ENCODE measurements around the gene KRT8.
"Not testable (repeated sequence)": the region's sequence is repeated elsewhere in the genome, so short reads cannot be mapped to it uniquely, and the experiment has no call there.

The KRT8 gene

DNA sequence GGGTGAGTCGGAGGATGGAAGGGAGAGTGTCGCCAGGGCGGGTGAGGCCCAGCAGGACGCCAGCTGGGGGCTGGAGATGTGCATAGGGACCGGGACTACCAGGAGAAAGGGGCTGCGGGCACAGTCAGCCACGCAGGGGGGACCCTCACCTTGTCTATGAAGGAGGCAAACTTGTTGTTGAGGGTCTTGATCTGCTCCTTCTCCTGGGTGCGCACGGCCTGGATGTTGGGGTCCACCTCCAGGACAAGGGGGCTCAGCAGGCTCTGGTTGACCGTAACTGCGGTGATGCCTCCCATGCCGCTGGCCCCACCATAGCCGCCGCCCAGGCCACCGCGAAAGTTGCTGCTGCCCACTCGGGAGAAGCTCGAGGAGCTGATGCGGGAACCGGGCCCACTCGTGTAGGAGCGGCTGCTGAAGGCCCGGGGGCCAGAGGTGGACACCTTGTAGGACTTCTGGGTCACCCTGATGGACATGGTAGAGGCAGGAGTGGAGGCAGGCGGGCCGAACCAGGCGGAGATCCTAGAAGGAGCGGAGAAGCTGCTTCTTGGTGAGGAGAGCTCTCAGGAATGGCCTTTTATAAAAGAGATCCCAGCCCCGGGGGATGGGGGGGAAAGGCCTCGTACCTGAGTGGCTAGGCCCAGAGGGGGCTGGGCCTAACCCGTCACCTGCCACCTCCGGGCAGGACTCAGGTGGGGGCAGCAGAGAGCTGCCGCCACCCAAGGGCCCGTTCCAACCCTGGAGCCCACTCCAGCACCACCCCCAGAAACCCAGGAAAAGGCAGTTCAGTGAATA, at the start of gene KRT8:
TSS of gene KRT8 (minus strand) at position 568 of the 792 bp plus-strand sequence. CDS start at position 473, 95 bp downstream.
- DNase-seq (ENCODE audit: low spot score): not testable (repeated sequence)

DNA sequence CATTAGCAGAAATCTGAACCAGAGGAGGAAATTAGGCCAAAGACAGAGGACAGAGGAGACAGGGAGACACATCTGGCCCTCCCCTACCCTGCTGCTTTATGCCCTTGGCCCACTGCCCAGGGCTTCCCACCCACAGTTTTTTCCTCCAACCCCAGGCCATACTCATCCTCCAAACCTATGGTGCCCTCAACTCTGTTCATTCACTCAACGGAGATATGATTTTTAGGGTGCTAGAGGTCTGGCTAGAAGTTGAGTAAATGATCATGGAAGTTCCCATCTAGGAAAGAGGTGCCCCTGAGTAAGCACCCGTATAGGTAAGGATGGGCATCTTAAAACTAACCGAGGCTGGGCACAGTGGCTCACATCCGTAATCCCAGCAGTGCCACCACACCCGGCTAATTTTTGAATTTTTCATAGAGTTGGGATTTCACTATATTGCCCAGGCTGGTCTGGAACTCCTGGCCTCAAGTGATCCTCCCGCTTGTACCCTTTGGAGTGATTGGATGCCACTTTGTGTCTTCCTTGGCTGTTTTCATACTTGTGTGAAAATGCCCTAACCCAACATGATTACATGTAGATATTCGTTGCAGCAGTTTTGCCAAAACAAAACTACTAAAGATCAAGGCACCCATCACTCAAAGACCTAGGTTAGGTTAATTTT, 48.4 kb upstream of the KRT8 start:
- DNase-seq (ENCODE audit: low spot score): no peak
- TF ChIP-seq, protein P1, sequence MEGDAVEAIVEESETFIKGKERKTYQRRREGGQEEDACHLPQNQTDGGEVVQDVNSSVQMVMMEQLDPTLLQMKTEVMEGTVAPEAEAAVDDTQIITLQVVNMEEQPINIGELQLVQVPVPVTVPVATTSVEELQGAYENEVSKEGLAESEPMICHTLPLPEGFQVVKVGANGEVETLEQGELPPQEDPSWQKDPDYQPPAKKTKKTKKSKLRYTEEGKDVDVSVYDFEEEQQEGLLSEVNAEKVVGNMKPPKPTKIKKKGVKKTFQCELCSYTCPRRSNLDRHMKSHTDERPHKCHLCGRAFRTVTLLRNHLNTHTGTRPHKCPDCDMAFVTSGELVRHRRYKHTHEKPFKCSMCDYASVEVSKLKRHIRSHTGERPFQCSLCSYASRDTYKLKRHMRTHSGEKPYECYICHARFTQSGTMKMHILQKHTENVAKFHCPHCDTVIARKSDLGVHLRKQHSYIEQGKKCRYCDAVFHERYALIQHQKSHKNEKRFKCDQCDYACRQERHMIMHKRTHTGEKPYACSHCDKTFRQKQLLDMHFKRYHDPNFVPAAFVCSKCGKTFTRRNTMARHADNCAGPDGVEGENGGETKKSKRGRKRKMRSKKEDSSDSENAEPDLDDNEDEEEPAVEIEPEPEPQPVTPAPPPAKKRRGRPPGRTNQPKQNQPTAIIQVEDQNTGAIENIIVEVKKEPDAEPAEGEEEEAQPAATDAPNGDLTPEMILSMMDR (IDR thresholded peaks at IDR 0.05; ENCODE audit: extremely low read depth, missing control alignments): no peak

DNA sequence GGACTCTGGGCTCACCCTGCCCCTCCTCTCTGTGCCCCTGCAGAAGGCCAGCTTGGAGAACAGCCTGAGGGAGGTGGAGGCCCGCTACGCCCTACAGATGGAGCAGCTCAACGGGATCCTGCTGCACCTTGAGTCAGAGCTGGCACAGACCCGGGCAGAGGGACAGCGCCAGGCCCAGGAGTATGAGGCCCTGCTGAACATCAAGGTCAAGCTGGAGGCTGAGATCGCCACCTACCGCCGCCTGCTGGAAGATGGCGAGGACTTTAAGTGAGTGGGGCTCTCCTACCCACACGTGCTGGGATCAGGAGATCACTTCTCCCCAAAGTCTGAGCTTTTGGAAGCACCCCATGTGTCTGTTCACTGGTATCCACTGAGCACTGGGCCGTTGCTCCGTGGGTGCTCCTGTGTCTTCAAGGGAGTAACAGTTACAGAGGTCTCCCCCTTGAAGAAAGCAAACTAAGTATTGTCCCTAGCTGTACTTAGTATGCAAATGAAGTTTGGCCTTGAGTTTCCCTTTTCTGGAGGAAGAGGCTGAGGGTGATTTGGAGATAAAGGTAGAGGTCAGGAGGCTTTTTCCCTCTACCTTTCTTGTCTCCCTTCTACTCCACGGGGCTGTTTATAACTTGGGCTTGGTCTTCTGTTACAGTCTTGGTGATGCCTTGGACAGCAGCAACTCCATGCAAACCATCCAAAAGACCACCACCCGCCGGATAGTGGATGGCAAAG, 47.4 kb upstream of the KRT8 start:
- no peak for DNase-seq (ENCODE audit: low spot score)
- TF ChIP-seq, protein P1 (IDR thresholded peaks at IDR 0.05; ENCODE audit: extremely low read depth, missing control alignments): peak; percentile 3

DNA sequence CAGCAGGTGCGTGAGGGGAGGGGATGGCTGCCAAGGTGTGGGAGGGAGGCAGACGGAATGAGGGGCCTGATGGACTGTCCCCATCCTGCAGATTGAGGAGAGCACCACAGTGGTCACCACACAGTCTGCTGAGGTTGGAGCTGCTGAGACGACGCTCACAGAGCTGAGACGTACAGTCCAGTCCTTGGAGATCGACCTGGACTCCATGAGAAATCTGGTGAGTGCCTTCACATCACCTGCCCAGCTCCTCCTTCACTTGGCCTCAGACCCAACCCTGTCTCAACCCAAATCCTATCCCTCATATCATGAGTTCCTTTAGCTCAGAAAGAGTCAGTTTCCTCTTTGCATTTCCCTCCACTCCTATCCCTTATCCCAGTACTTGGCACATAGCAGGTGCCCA, 46.8 kb upstream of the KRT8 start:
- DNase-seq (ENCODE audit: low spot score): no peak

DNA sequence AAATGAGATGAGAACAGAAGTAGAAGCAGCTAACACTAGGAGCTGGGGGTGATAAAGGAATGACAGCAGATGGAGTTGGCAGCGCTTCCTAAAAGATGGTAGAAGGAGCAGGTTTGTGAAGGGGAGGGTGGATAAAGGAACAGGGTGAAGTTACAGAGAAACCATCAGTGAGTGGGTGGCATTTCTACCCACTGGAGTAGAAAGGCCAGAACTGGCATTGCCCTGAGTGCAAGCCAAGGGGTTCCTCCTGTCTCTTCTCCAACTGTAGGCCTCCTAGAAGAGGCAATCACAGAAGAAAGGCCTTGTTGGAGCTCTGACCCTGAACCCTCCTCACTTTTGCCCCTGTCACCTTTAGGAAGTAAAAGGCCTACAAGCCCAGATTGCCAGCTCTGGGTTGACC, 46.2 kb upstream of the KRT8 start:
- DNase-seq (ENCODE audit: low spot score): no peak
- TF ChIP-seq, protein P1 (IDR thresholded peaks at IDR 0.05; ENCODE audit: extremely low read depth, missing control alignments): no peak

More for the DNA sequence above, 46.8 kb upstream of the KRT8 start:
- TF ChIP-seq, protein P1 (IDR thresholded peaks at IDR 0.05; ENCODE audit: extremely low read depth, missing control alignments): no peak

DNA sequence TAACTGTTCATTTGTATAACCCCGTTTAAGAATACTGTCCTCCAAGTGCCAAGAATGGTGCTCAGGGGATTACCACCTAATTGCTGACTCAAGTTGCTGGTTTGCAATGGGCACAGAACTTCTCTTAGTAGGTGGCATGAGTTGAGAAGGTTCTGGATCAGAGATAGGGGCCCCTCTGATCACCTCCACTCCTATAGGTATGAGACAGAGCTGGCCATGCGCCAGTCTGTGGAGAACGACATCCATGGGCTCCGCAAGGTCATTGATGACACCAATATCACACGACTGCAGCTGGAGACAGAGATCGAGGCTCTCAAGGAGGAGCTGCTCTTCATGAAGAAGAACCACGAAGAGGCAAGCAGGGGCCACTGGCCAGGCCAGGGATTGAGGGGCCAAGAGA, 45.7 kb upstream of the KRT8 start:
- DNase-seq (ENCODE audit: low spot score): no peak
- TF ChIP-seq, protein P1 (IDR thresholded peaks at IDR 0.05; ENCODE audit: extremely low read depth, missing control alignments): no peak

DNA sequence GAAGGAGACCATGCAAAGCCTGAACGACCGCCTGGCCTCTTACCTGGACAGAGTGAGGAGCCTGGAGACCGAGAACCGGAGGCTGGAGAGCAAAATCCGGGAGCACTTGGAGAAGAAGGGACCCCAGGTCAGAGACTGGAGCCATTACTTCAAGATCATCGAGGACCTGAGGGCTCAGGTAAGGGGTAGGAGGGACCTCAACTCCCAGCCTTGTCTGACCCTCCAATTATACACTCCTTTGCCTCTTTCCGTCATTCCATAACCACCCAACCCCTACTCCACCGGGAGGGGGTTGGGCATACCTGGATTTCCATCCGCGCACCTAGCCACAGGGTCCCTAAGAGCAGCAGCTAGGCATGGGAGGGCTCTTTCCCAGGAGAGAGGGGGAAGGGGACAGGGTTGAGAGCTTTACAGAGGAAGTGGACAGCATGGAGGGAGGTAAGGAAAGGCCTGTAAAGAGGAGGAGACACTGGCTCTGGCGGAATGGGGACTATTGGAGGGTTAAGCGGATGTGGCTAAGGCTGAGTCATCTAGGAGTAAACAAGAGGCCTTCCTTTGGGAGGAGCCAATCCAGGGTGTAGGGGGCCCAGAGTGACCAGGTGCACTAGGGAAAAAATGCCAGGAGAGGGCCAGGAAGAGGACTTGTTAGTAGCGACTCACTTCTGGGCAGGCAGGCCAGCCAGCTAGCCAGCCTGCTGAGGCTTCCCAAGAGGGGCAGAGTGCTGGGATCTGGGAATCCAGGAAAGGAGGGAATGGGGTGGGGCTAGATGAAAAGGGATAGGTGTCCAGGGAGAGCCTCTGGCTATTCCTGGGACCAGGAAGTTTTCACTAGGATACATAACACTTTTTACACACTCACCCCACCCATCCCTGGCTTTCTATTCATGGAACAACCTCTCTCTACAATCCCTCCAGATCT, 44.8 kb upstream of the KRT8 start:
- TF ChIP-seq, protein P1 (IDR thresholded peaks at IDR 0.05; ENCODE audit: extremely low read depth, missing control alignments): no peak
- no peak for DNase-seq (ENCODE audit: low spot score)

Data from GM20000 (cell line).